Suprapubic skin (tissue), 4 donors: ENCODE data around the gene HERPUD1.

Experiments used
- POLR2A ChIP-seq, 2 donors: fragments of 450-650 bp; IDR thresholded peaks; one replicate each; pipeline ENCODE4 v1.6.1; 2017; ENCODE audit warnings: antibody characterized with exemption in 2 of 2, mild to moderate bottlenecking in 2 of 2, moderate library complexity in 2 of 2
- POLR2AphosphoS5 ChIP-seq, 3 donors: sonication (generic); formaldehyde crosslinking; IDR thresholded peaks; one replicate each; pipeline ENCODE4 v1.6.1; 2017; ENCODE audit warnings: antibody characterized with exemption in 3 of 3
- TF ChIP-seq, protein P1 (sequence below), 2 donors: fragments of 200-600 bp in 1 of 2; fragments of 450-650 bp in 1 of 2; sonication (generic) in 1 of 2; IDR thresholded peaks; one replicate each; pipeline ENCODE4 v1.5.1; 2016 to 2019; ENCODE audit warnings: antibody characterized with exemption in 2 of 2, mild to moderate bottlenecking in 1 of 2, moderate library complexity in 1 of 2

DNA sequence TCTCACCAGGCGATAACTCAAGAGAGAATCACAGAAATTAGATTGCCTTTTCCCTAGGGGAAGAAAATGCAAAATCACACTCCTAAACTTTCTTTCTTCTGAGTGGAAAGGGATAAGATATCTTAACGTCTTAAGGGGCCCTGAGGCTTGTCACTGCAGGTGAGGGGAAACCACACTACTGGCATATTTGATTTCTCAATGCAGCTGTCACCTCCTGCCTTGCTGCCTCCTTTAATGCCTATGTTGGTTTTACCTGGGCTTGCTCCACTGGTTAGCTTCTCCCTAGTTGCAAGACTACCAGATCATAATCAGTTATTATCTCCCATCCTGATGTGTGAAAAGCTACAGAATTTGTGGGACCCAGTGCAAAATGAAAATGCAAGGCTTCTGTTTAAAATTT is 4.5 kb upstream of the HERPUD1 start:
- TF ChIP-seq POLR2A (IDR thresholded peaks at IDR 0.05) (no peak), POLR2AphosphoS5 (IDR thresholded peaks at IDR 0.05) (no peak)
- TF ChIP-seq, protein P1, sequence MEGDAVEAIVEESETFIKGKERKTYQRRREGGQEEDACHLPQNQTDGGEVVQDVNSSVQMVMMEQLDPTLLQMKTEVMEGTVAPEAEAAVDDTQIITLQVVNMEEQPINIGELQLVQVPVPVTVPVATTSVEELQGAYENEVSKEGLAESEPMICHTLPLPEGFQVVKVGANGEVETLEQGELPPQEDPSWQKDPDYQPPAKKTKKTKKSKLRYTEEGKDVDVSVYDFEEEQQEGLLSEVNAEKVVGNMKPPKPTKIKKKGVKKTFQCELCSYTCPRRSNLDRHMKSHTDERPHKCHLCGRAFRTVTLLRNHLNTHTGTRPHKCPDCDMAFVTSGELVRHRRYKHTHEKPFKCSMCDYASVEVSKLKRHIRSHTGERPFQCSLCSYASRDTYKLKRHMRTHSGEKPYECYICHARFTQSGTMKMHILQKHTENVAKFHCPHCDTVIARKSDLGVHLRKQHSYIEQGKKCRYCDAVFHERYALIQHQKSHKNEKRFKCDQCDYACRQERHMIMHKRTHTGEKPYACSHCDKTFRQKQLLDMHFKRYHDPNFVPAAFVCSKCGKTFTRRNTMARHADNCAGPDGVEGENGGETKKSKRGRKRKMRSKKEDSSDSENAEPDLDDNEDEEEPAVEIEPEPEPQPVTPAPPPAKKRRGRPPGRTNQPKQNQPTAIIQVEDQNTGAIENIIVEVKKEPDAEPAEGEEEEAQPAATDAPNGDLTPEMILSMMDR (IDR thresholded peaks at IDR 0.05), result no peak
